Urinary bladder (tissue), 4 donors: ENCODE measurements around the gene RPRM. TPM values are rescaled to one million over a fixed set of nuclear protein-coding genes. Genes with fewer than 3 reads are reported as not detected.
"Not testable (repeated sequence)": the region's sequence is repeated elsewhere in the genome, so short reads cannot be mapped to it uniquely, and the experiment has no call there.

Experiments
- DNase-seq: peaks from one replicate; pipeline ENCODE4 v3.0.0-alpha.2; 2015; ENCODE audit errors: extremely low spot score
- H3K27ac ChIP-seq: one replicate; pipeline ENCODE4 v1.5.1; 2013; ENCODE audit warnings: low read depth, mild to moderate bottlenecking, moderate library complexity
- H3K36me3 ChIP-seq: one replicate; pipeline ENCODE4 v1.6.1; 2013; ENCODE audit warnings: mild to moderate bottlenecking, moderate library complexity; ENCODE audit not compliant: insufficient read depth
- H3K4me1 ChIP-seq: one replicate; pipeline ENCODE4 v1.6.1; 2013; ENCODE audit warnings: mild to moderate bottlenecking, moderate library complexity; ENCODE audit not compliant: insufficient read depth
- H3K4me3 ChIP-seq: one replicate; pipeline ENCODE4 v1.5.1; 2013; ENCODE audit warnings: low read depth, low read length
- WGBS: extraction: QIAGEN DNeasy Blood & Tissue Kit; methylation state at CpG from one replicate; pipeline ENCODE4 v1.1.7; 2013; 5-methylcytosine and 5-hydroxymethylcytosine counted together
- polyA plus RNA-seq: library from polyadenylated mRNA; stranded (reverse); fragments of 200-250 nt; gene quantifications from one replicate; pipeline ENCODE4 v1.2.3, GENCODE V29; 2013
- total RNA-seq: library from RNA; depleted of rRNA; stranded (reverse); fragments of >200 nt; gene quantifications from one replicate; pipeline ENCODE4 v1.2.3, GENCODE V29; 2014
- donor health status: healthy with polysubstance abuse.
- donor health status: healthy.

The RPRM gene
- total RNA-seq (5.6 TPM), polyA plus RNA-seq (6.2 TPM)

DNA sequence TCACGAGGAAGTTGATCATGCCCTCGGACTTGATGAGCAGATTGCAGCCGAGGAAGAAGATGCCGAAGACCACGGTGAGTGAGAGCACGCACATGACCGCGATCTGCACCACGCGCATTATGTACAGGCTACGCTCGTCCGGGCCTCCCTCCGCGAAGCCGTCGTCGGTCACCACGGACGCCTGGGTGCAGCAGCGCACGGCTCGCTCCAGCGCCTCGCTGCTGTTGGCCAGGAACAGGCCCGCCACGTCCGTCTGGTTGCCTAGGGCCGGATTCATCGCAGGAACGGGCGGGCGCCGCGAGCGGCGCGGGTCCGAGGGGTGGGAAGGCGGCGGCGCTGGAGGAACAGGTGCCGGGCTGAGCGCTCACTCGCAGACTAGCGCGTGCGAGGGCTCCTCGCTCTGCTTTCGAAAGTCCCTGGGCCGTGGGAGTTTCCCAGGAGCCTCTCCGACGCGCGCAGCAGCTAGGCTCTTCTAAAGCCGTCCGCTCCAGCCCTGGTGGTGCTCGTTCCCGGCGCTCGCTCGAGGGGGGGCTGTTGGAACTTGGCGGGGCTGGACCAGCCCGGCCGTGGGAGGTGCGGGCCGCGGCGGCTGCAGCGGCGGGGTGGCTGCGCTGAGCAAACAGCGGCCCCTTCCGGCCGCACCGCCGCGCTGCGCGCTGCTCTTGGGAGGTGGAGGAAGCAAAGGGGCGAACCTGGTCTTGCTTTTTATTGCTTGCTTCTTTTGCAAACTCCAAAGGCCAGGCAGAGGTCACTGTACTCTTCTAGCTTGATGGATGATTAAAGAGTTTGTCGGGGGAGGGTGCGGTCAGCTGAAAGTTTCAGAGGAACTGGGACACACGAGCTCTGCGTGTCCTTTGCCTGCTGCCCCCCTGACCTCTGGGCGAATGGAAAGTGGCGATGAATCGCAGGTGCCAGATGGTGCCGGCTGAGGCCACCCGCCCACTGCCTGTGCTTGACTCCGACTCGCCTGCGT lies at the start of gene RPRM:
Gene RPRM (minus strand): TSS at position 474 of the 973 bp plus-strand sequence. CDS start 197 bp downstream, at position 277.
- no peak for DNase-seq
- Histone ChIP-seq H3K27ac (no peak within 1 kb of the TSS), H3K4me1 (peaks cover 1% of the 10 kb centered on the region), H3K36me3 (no peaks in the 10 kb centered on the region), H3K4me3 (peak within 1 kb of the TSS; percentile 60)
- under 1% methylated on average over 93 of the region's 93 CpGs for WGBS

DNA sequence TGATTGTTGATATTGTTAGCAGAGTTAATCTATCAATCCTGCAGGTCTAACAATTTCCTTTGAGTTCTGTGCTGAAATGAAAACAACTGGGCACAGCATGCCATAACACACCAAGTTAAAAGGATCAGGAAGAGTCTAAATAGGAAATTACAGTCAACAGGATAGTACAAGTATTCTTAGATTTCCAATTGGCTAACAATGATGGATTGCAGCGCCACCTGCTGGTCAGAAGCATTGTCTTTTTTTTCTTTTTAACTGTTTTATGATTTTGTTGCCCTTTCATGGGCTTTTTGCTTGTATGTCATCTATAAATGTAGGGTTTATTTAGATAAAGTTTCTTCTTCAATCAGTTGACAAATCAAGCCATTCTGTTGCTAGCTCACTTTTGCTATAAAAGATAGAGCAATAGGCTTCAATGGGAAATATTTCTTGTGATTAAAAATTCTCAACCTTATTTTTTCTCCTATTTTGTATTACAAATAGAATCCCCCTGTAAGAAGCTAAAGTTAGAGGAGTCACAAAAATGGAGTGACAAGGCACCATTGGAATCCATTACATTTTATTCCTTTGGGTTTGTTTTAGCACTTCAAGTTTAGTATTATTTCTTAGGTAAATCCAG lies 40.8 kb upstream of the RPRM start:
- DNase-seq, result peak; percentile 50
- 0% methylated on average over 1 of the region's 1 CpG for WGBS

DNA sequence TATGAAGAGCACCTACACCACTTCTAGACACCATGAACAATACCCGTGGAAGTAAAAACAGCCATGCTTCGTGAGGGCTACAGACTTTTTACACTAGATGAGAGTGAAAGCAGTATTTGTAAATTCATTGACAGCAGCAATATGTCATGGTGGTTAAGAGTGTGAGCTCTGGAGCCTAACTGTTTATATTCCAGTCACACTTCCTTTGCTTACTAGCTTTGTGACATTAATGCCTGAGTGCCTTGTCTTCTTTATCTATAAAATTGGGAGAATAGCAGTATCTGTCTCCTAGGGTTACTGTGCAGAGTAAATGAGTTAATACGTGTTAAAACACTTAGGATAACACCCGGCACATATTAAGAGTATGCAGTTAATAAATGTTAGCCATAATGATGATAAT lies 33.8 kb upstream of the RPRM start:
- no peak for DNase-seq
- Histone ChIP-seq H3K4me3 (no peak overlapping the region), H3K27ac (no peak overlapping the region), H3K36me3 (no peaks in the 10 kb centered on the region), H3K4me1 (no peaks in the 10 kb centered on the region)
- 63% methylated on average over 4 of the region's 4 CpGs for WGBS

More for the DNA sequence above, 40.8 kb upstream of the RPRM start:
- Histone ChIP-seq H3K27ac (no peak overlapping the region), H3K36me3 (no peaks in the 10 kb centered on the region), H3K4me3 (no peak overlapping the region), H3K4me1 (no peaks in the 10 kb centered on the region)

DNA sequence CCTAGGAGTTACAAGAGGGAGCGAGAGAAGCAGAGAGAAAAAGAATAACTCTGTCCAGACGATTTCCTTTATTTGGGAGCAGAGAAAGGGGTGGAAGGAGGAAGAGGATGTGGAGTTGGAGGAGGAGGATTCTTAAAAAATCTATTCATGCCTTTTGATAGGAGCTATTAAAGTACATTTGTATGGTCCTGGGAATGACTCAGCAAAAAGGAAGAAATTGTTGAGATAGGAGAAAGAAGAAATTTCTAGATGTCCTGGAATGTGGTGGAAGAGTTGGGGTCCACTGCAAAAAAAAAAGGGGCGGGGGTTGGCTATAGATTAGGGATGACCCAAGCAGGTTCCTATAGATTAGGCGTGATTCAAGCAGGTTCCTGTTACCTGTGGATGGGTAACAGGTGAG lies 32.4 kb upstream of the RPRM start:
- H3K4me1 ChIP-seq, result no peaks in the 10 kb centered on the region
- 89% methylated on average over 4 of the region's 4 CpGs for WGBS
- H3K27ac ChIP-seq, result no peak overlapping the region
- DNase-seq, result no peak
- no peaks in the 10 kb centered on the region for H3K36me3 ChIP-seq
- H3K4me3 ChIP-seq, result no peak overlapping the region

DNA sequence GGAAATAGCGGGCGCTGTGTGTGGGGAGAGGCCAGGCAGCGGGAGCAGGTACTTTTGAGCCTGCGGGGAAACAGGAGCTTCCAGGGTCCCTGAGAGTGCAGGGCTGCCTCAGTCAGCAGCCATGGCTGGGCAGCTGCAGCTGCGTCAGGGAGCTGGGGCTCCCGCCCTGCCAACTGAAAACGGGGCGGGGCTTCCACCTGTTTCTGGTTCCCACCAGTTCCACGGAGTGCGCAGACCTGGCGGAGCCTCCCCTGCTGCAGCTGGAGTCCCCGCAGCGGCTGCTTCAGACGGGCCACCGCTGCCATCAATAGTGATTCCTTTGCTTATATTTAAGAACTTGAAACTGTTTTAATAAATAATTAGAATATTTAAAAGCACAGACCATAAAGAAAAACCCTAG lies 30.6 kb upstream of the RPRM start:
- 89% methylated on average over 15 of the region's 15 CpGs for WGBS

DNA sequence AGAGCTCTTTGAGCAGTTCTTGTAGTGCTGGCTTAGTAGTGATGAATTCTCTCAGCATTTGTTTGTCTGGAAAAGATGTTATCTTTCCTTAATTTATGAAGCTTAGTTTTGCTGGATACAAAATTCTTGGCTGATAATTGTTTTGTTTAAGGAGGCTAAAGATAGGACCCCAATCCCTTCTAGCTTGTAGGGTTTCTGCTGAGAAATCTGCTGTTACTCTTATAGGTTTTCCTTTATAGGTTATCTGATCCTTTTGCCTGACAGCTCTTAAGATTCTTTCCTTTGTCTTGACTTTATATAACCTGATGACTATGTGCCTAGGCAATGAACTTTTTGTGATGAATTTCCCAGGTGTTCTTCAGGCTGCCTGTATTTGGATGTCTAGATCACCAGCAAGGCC lies 27.9 kb upstream of the RPRM start:
- not testable (repeated sequence) for H3K27ac ChIP-seq, H3K4me3 ChIP-seq, H3K4me1 ChIP-seq, DNase-seq, H3K36me3 ChIP-seq

More for the DNA sequence above, 30.6 kb upstream of the RPRM start:
- H3K36me3 ChIP-seq, result no peaks in the 10 kb centered on the region
- H3K4me1 ChIP-seq, result no peaks in the 10 kb centered on the region
- no peak for DNase-seq
- no peak overlapping the region for H3K4me3 ChIP-seq
- H3K27ac ChIP-seq, result no peak overlapping the region

DNA sequence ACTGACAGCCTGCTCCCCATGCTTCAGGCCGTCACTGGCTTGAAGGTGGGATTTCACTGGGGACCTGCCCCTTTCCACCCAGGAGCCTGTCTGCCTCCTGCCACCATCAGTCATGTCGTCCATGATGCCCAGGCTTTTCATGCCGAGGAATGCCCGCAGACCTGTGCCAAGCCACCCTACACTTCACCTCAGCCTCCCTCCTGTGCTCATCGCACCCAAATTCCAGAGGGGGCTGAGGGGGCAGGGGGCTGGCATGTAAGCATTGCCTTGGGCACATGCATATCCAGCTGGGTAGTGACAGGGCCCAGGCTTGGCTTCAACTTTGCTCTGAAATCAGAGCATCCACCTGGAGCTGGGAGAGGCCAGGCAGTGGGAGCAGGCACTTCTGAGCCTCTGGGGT lies 20.9 kb upstream of the RPRM start:
- H3K4me1 ChIP-seq, result no peaks in the 10 kb centered on the region
- H3K36me3 ChIP-seq, result no peaks in the 10 kb centered on the region
- H3K27ac ChIP-seq, result no peak overlapping the region
- WGBS, result 83% methylated on average over 5 of the region's 5 CpGs
- no peak for DNase-seq
- H3K4me3 ChIP-seq, result no peak overlapping the region

DNA sequence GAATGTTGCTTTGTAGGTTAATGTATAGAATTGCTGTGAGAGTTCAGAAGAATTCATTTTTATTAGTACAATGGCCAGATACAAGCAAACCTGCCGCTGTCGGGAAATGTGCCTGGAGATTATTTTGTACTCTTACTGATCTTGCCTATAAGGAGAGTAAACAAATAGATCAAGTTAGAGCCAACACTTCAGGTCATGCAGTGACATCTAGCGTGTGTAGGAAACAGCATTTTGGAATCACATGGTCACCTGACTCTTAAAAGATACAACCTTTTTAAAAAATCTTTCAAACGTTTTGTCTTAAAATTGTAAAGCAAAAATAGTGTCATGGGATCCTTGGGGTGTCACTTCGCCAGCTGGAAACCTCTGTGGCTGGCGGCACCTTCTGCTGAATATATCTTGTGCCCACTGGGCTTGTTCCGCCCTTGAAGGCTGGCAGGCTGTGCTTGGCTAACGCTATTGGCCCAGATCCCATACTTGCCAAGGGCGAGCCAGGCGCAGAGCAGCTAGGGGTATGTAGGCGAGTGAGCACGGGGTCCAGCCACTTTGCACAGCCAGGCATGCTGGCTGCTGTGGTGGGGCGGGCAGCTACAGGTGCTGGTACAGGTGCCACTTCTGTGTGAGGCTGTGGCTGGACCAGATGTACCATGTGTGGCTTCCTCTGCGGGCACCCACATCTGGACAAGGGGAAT lies 19.5 kb upstream of the RPRM start:
- 84% methylated on average over 14 of the region's 14 CpGs for WGBS
- Histone ChIP-seq H3K27ac (no peak overlapping the region), H3K36me3 (no peaks in the 10 kb centered on the region), H3K4me3 (no peak overlapping the region), H3K4me1 (no peaks in the 10 kb centered on the region)
- no peak for DNase-seq

DNA sequence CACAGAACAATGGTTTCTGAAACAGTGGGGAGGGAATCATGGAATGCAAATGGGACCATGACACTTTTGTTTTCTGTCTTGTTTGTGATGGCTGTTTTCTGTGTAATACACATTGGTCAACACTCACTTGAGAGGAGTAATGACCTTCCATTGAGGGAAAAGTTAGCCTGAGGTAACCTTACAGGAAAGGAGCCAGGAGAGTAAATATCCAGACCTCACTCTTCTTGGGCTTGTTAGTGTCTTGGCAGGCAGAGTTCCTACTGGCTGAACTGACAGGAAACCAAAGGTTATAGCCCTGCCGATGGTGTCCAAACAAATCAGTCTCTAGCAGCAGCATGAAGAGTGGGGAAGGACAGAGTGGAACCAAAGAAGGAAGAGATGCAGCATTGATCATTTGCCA lies 17.2 kb upstream of the RPRM start:
- Histone ChIP-seq H3K4me3 (no peak overlapping the region), H3K36me3 (no peaks in the 10 kb centered on the region), H3K27ac (no peak overlapping the region), H3K4me1 (no peaks in the 10 kb centered on the region)
- no peak for DNase-seq
- WGBS, result 4% methylated on average over 1 of the region's 1 CpG

DNA sequence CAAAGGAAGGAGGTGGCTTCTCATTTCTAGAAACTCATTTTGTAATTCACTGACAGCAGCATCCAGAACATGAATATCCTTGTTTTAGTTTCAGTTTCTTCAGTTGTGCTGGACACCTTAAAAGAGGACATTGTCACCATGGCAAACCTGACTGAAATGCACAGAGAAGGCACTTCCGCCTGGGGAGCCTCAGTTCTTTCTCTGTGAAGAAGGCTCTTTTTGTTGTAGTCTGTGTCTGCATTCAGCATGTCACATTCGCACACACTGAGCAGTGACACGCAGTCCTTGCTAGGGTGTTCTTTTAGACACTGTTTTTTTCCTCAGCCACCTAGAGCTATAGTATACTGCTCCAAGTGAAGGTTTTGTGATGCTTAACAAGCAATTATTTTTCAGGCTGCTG lies 9.5 kb upstream of the RPRM start:
- Histone ChIP-seq H3K27ac (no peak overlapping the region), H3K4me1 (no peaks in the 10 kb centered on the region), H3K4me3 (no peak overlapping the region), H3K36me3 (no peaks in the 10 kb centered on the region)
- no peak for DNase-seq
- 65% methylated on average over 3 of the region's 3 CpGs for WGBS

DNA sequence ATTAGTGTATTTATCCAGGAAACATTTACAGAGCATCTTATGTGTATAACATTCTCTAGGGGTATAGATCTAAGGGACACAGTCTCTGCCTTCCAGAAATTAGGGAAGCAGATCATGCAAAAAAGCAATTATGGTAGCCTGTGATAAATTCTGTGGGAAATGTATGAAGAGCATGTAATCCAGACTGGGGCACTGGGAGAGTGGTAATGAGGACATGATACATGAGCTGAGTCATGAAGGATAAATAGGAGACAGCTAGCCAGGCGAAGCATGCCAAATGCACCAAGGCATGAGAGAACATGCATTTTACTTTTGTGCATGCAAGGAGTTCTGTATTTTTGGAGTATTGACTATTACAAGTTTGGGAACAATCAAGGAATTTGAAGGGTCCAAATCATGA lies 8.9 kb upstream of the RPRM start:
- no peak for DNase-seq
- Histone ChIP-seq H3K27ac (no peak overlapping the region), H3K4me3 (no peak overlapping the region), H3K4me1 (no peaks in the 10 kb centered on the region), H3K36me3 (no peaks in the 10 kb centered on the region)
- 72% methylated on average over 1 of the region's 1 CpG for WGBS

DNA sequence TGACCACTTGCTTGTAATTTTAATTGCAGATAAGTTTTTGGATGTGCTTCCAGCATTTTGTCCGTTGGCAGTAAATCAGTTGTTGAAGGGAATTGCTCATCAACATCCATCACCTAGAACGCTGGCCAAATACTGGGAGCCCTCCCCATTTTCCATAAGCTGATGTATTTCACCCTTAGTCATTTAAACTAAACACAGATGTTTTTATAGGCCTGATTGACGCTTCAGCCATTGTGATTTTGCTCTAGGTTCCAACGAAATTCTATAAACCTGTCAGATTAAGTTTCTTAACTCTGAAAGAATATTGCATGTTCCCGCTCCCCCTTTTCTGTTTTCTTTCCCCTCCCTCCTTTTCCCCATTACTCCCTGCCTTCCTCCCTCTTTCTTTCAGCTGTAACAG lies 1.0 kb upstream of the RPRM start:
- H3K27ac ChIP-seq, result no peak overlapping the region

DNA sequence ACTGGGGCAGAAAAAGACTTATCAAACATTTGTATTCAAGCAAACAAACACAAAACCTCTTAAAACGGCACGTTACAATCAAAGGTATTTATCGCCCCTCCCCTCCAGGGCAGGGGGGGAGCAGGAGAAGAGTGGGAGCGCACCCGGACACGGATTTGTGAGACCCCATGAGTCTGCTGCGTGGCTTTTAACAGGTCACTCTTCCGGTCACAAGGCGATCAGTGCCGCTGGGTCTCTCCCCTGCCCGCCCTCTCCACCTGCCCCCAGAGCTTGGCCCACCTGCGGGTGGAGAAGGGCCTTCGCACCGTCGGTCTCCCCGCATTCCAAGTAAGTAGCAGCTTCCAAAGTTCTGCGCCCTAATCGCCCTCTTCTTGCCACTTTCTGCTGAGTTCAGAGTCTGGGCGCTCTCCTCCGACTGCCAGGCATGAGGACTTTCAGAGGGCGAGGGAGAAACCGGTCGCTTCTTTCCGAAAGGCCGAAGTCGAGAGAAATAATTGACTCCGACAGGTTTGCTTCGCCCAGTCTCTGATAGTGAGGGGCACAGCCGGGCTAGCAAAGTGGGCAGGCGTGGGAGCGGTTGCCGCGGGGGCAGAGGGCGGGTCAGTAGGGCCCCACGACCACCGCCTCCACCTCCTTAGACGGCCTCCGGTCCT lies 800 bp downstream of the RPRM start:
- Histone ChIP-seq H3K36me3 (no peaks in the 10 kb centered on the region), H3K27ac (no peak overlapping the region), H3K4me3 (peak overlapping the region; percentile 60), H3K4me1 (peaks cover 1% of the 10 kb centered on the region)
- no peak for DNase-seq
- 2% methylated on average over 38 of the region's 38 CpGs for WGBS

More for the DNA sequence above, 1.0 kb upstream of the RPRM start:
- peaks cover 1% of the 10 kb centered on the region for H3K4me1 ChIP-seq
- no peak overlapping the region for H3K4me3 ChIP-seq
- 26% methylated on average over 5 of the region's 5 CpGs for WGBS
- H3K36me3 ChIP-seq, result no peaks in the 10 kb centered on the region
- peak; percentile 81 for DNase-seq
